Dermis blood vessel endothelial cell (primary cell): ENCODE measurements around the gene GLB1L2. TPM values are rescaled to one million over a fixed set of nuclear protein-coding genes. Genes with fewer than 3 reads are reported as not detected.

Experiments used
- DNase-seq: peaks from one replicate; pipeline ENCODE4 v3.0.0; 2010
- total RNA-seq: library from RNA; depleted of rRNA; stranded (reverse); fragments of >200 nt; gene quantifications from 2 replicates; pipeline ENCODE4 v1.2.3, GENCODE V29; 2014

The GLB1L2 gene
- total RNA-seq, 1 donor from 2014 or later = 0.17 TPM

DNA sequence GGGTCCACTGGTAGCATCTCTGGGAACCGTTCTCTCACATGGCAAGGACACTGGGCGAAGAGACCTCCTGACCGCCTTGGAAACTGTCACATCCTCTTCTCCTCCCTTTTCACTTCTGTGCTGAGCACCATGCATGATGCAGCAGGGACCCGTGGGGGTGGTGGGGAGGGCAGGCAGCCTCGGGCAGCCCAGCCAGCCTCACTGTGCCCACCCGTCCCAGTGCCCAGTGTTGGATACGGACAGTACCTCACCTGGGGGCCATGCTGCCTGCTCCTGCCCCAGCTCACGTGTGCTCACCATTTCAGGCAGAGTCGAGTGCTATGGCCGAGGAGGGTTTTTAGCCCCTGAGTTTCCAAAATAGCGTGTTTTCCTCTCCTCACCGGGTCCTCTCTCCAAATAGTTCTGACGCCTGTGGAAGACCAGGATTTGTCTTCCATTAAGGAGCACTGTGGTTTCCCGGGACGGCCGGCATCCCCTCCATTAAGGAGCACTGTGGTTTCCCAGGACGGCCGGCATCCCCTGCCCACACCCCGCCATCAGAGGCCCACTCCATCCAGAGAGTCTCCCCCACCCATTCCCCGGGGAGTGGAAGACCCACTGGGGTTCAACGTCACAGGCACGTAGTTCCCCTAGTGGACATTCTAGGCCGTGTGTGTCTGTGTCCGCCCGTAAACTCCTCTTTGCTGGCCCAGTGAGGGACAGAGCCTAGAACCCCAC, 57.8 kb downstream of the GLB1L2 start:
- DNase-seq = no peak

DNA sequence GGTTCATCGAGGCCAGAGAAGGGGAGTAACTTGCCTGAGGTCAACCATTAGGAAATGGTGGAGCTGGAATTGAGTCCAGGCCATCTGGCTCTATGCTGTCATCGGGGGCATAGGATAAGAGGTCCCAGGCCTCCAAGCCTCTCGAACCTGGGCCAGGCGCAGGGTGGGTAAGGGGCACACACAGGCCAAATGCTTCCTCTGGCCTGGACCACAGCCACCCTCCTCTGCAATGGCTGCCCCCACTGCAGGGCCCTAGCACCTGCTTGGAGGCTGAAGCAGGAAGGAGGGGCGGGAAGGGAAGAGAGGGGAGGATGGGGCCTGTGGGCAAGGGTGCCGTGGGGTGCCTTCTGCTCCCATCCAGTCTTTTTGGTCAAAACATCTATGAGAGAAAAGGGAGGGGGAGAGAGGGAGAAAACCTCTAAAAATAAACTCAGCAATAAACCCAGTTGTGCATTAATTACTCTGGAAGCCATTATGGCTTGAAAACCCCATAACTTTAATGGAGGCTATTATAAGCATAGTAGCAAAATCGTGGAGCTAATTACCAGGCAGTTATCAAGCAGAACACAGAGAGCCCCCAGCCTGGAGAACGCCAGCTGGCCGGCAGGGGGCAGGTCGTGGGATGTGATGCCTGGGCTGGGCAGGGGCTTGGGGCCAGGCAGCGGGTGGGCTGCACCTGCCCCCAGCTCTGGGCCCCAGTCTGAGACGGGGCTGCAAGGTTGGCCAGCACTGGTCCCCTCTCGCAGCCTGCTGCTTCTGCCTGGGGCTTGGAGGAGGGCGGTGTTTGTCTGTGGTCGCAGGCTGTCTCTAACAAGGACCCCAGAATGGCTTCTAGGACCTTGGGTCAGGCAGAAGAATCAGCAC, 59.1 kb downstream of the GLB1L2 start:
- DNase-seq = no peak

DNA sequence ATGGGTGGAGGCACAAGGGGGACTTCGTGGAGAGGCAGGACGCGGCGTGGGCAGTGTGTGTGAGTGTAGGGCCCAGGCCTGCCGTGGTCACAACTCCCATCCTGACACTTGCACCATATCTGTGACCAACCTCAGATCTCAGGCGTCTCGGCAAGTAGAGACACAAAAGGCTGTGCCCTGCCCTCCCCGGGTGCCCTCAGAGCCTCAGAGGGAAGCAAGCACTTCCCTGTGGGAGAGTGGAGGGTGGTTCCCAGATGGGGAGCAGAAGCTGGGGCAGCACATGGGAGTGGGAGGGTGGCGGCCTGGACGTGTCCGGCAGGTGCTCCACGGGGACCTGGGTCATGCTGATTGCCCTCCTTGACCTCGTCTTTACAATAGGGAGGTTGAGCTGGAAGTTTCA, 59.9 kb downstream of the GLB1L2 start:
- no peak for DNase-seq

DNA sequence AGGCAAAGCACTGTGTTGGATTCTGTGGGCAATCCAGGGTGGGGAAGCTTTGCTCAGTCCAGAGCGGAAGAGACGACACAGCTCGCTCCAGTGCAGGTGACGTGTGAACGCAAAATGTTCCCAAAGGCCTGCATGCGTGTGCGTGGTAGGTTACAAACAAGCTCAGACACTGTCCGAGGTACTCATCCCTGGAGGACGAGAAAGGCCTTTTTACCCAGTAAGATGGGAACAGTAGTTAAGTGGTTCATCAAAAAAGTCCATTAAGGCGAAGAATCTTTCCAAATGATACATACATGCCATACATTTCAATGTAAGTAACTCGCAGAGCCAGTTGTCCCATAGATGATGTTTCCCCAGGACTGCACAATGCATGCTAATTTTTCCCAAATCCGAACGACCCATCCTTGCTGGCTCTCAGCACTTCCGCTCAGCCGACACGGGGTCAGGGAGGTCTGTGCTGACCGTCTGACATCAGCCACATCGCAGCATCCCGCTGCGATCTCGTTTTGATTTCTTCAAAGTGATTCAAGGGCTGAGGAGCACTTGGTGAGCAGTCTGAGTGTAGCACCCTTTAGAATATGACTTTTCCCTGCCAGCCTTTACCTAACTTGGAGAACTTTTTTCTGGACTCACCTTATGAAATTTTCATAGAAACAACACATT, 61.3 kb downstream of the GLB1L2 start:
- no peak for DNase-seq

DNA sequence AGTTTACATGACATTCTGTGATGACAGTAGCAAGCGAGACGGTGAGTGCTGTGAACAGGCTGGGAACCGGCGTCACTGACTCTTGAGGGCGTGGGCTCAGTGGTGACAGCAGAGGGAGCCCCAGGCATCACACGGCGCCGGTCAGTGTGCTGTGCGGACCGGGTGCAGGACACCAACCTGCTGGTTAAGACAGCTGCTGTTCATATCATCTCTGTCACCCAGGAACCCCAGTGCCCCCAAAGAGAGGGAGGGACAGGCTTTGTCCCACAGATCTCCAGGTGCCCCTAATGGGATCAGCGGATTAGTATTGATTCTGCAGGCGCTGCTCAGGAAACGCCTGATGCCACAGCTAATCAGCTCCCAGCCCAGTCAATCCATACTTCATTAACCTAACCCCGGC, 61.9 kb downstream of the GLB1L2 start:
- no peak for DNase-seq

DNA sequence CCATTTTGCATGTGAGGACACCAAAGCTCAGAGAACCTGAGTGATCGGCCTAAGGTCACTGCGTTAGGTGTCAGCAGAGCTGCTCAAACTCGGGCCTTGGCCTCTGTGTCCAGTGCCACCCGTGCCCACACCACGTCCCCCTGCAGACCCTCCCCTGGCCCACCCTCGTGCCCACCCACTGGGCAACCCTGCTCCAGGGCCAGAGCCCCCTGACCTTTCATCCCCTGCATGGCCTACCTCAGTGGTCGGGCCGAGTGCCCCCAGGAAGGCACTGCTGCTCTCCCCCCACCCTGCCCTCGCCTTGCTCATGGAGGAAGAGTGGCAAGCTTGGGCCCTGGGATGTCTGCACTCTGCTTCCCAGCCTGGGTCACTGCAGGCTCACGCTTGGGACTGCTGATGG, 62.5 kb downstream of the GLB1L2 start:
- no peak for DNase-seq

DNA sequence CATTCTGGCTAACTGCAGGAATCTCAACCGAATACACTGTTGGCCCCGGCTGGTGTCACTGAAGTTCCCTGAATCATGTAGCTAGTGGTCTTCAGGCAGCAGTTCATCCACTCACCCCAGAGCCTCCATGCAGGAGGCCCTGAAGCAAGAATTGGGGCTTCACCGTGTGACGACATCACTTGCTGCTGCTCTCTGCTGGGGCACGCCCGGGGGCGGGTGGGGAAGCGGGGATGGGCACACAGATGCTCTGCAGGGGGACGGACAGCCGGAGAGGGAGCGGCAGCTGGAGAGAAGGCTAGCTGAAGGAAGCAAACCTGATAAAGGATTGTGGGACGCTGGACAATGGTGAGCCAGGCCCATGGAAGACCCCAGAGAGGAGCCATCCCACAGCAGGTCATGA, 63.2 kb downstream of the GLB1L2 start:
- no peak for DNase-seq

DNA sequence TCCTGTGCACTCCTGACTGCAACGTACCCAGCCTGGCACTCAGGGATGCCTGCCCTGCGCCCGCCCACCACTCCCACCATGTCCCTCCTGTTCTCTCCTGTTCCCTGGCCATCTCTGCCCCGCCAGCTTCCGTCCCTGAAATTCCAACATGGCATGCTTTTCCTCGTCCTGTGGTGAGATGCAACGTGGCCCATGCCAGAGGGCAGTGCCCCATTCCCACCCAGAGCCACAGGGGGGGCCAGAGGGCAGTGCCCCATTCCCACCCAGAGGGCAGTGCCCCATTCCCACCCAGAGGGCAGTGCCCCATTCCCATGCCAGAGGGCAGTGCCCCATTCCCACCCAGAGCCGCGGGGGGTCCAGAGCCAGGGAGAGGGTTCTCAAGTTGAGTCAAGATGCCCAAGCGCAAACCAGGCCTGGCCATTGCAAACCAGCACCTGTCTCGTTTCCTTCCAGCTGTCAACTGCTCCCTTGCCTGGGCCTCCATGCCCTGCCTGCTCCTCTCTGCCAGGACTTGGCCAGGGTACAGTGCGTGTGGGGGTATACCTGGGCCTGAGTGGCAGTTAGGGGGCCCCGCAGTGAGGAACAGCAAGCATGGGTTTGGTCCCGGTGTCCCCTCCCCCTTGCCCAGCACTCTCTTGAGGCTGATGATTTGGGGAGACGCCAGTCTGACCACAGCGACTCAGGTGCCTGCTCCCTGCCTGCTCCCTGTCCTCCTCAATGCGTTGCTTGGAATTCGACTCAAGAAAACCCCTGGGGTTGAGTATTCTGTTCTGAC, 65.7 kb downstream of the GLB1L2 start:
- no peak for DNase-seq

DNA sequence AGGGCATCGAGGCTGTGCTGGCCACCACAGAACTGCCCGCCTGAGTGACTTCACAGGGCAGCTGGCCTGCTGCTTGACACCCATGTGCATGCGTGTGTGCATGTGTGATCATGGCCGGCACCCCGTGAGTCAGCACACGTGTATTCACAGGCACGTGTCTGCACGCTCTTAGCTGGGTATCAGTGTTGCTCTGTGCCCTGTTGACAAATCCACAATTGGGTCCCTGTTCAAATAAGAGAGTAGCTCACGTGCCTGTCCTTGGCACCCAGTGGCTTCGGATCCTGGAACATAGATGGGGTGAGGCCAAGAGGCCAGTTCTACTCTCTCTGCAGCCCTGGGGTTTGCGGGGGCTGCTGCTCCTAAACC, 66.3 kb downstream of the GLB1L2 start:
- DNase-seq = no peak

DNA sequence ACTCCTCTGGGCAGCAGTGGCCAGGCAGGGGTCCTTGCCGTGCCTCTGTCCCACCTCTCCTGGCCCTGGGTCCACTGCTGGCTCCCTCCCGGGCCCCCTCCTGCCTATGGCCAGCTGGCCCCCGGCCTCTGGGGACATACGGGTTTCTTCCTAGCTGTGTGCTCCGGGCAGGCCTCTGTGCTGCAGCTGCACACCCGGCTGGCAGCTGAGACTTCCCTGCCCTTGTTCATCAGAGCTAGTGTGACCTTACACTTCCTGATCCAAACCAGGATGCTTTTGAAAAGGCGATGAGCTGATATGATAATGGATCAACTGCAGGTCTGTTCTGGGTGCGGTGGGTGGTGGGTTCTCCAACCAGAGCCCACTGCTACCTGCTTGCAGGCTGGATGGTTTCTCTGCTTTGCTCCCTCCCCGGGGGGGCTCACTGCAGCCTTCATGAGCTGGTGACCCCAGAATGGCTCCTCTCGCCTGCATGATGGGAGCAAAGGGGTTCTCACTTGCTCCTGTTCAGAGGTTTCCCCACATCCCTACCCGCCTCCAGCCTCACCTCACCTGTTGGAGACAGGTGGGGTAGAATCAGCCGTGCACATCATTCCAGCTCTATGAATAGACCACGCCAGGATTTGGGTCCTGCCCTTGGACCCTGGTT, 67.0 kb downstream of the GLB1L2 start:
- no peak for DNase-seq

DNA sequence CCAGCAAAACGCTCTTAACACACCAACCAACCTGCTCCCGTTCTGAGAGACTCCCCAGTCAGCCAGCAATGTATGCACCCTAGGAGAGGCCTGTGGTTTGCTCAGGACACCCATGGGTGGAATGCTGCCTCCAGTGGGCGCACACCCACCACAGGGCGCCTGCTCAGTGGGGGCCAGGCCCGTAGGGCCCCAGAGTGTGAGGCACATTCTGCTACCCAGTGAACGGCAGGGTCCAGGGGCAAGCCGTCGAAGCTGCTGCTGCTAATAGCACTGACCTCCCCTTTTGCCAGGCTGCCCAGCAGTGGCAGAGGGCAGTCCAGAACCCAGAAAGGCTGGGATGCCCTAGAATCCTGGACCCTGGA, 67.5 kb downstream of the GLB1L2 start:
- no peak for DNase-seq

DNA sequence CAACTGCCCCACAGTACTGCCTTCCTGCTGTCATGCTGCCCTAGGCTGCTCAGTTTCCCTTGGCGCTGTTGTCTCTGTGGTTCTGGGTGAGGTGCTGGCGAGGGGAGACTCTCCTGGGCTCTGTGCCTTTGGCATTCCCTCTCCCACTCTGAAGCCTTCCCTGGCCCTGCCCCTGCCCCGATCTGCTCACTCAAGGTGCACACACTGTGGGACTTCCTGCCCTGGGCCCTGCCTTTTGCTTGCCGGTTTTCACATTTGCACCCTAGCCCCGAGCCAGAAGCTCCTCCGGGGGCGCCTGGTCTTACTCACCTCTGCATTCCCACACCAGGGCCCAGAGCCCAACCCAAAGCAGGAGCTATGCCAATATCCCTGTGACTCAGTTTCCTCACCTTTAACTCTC, 68.2 kb downstream of the GLB1L2 start:
- DNase-seq = no peak

DNA sequence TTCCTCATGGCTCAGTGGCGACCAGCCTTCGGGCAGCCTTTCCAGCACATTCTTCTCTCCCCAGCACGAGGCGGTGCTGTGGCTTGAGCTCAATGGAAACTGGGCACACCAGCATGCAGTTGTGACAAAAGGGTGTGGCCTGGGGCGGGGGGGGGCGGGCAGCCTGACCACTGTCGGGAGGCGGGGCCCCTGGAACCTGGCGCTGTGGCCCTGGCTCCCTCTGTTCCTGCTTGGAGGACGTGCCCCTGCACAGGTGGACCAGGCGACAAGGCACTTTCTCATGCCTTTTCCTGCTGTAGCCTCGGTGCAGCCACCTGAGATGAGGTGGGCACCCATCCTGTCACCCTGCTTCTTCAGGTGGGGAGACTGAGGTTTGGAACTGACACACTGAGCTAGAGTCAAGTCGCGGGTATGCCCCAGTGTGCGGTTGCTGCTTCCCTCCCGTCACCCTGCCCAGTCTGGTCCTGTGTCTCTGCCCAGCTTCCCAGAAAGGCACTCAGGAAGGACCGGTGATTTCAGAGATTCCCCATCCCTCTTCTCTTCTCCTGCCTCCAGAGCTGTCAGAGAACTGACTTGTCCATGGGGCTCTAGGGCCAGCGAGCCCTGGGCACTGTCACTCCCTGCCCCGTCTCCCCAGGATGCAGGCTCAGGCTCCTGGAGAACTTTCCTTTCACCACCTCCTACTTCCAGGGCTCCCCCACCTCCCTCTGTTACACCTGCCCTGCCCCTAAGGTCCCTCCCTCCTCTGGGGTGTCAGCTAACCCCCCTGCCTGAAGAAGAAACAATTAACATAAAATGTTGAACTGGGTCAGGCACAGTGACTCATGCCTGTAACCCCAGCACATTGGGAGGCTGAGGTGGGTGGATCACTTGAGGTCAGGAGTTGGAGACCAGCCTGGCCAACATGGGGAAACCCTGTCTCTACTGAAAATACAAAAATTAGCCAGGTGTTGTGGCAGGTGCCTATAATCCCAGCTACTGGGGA, 70.3 kb downstream of the GLB1L2 start:
- DNase-seq = no peak

DNA sequence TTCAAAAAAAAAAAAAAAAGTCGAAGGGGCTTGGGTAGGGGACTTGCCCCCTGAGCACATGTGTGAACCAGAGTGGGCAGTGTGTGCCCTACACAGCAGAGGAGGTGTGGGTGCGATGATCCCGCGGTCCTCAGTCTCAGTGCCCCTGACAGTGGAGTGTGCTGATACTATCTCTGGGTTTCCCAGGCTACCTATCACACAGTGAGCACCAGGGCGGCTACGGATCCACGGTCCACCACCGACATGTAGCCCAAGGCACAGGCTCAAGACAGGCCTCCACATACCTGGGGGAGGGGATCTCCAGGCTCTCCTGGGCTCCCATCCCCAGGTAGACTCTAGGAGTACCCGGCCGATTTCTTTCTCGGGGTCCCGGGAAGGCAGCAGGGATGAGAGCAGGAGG, 71.1 kb downstream of the GLB1L2 start:
- no peak for DNase-seq

DNA sequence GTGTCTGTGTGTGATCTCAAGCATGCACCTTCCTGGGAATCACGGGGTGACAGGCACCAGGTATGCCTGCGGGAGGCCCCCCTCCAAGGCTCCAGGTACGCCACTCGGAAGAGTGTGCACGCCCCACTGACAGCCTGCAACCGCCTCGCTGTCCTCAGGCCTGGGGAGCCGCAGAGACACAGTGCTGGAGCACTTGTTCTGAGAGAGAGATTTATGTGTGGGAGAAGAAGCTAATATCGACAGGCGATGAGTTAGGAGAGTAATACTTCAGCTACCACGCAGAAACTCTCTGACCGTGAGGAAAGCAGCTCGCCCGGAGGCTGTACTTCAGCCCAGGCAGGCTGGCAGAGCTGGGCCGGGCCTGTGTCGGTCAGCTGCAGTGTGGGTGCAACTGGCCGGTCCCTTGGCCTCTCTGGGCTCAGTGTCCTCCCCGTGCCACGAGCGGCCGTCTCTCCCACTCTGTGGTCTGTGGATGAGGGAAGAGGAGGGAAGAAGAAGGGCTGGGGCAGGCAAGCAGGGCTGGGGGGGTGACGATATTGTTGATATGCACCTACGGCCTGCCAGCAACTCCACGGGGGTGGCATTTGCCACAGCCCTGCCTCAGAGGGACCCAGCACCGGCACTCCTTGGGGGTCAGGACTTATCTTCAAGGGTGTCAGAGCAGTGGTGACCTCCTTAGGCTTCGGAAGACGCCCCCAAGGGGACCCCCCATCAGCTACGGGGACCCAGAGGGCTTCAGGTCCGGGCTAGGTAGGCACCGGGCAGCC, 73.0 kb downstream of the GLB1L2 start:
- DNase-seq = no peak

DNA sequence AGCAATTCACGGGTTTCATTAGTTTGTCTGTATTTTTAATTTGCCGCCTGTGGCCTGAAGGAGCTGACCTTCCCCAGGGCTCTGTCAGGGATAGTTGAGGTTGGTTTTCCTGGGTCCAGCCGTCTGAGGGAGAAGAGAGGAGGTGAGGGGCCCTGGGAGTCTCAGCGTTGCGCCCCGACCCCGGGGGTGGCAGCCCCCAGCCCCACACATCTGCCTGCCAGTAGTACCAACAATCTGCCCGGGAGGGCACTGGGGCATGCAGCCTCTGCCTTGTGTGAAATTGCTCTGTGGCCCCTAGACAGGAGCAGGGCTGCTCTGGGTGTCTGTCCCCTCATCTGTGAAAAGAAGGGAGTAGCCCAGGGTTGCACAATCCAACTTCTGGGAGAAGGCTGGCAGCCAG, 73.6 kb downstream of the GLB1L2 start:
- no peak for DNase-seq

DNA sequence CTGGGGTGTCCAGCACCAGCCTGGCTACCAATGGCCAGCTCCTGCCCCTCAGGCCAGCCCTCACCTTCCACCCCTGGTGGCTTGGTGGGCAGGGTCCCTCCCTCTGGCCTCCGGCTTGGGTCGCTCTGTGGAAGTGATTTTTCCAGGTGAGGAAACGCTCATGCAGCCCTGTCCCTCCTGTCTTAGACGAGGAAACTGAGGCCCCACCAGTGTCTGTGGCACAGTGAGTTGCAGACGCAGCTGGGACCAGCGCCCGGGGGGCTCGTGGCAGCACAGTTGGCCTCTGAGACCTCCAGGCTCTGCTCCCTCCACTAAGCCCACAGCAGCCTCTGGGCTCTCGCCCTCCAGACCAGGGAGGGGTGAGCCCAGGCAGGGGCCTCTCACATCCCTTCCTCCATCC, 74.1 kb downstream of the GLB1L2 start:
- DNase-seq = no peak

DNA sequence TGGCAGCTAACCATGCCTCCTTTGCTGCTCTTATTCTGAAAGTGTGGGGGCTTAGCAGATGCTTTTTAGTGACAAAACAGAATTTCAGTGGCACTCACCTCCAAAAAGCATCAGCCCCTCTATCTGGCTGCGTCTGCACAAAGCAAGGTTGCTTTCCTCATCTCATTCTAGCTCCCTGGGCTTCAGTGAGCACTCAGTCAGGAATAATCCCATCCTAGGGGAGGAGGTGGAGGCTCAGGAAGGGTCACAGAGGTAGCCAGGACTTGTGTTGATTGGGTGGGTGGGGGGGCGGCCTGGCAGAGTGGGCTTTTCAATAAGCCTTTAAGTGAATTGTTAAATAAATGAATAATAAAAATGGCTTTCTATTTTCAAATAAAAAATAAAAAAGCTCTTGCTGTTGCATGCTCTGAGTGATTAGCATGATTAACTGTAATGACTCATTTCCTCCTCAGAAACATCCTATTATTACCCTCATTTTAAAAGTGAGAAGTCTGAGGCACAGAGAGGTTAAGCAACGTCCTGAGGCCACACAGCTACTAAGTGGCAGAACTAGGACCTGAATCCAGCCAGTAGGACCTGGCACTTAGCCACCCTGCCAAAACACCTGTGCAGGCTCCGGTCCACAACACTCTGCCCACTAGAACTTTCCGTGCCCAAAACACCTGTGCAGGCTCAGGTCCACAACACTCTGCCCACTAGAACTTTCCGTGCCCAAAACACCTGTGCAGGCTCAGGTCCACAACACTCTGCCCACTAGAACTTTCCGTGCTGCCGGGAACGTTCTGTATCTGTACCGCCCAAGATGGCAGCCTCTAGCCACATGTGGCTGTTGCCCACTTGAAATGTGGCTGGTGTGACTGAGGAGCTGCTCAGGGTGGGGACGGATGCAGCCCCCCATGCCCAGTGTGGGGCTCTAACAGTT, 74.7 kb downstream of the GLB1L2 start:
- no peak for DNase-seq

DNA sequence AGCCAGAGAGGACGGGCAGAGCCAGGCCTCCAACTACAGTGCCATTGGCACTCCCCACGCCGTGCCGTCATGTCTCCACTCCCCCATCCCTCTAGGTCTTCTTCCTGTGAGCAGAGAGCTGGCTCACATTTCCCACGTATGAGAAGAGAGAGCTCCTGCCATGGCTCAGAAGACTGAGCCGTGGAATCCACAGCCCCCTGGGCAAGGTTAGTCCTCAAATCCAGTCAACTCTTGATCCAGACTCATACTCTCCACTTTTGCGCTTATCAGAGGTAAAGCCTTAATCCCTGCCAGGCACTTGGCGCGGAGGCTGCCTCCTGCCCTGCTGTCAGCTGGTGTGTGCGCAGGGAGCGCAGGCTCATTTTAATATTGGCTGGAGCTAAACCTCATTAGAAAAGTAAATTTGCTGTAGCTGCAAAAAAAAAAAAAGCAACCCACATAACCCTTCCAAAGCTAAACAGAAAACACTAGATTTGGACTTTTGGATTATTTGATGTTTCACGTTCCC, 75.6 kb downstream of the GLB1L2 start:
- DNase-seq = no peak
